BE2C (cell line): ENCODE measurements around the gene SLC66A2.

Experiments used
- DNase-seq: peaks from one replicate; pipeline ENCODE4 v3.0.0-alpha.2; 2020
- H3K27me3 ChIP-seq: fragments of 250-450 bp; sonication (Bioruptor Pico); 2 replicates; pipeline ENCODE4 v1.5.1; 2020; ENCODE audit warnings: mild to moderate bottlenecking
- H3K36me3 ChIP-seq: fragments of 250-450 bp; sonication (Bioruptor Pico); 2 replicates; pipeline ENCODE4 v1.5.1; 2020; ENCODE audit warnings: mild to moderate bottlenecking
- H3K4me1 ChIP-seq: fragments of 250-450 bp; sonication (Bioruptor Pico); 2 replicates; pipeline ENCODE4 v1.5.1; 2020
- H3K4me3 ChIP-seq: 2 replicates; pipeline ENCODE4 v1.5.1; 2011; ENCODE audit warnings: low read depth, low read length
- H3K9me3 ChIP-seq: fragments of 250-450 bp; sonication (Bioruptor Pico); 2 replicates; pipeline ENCODE4 v1.5.1; 2020
- TF ChIP-seq, protein P1 (sequence below): IDR thresholded peaks from 2 replicates; pipeline ENCODE4 v1.5.1; 2012; ENCODE audit warnings: mild to moderate bottlenecking, low read depth, low read length

Gene SLC66A2

GRCh38 chr18:79988071-79988450, 36.6 kb upstream of the SLC66A2 start:
- Histone ChIP-seq H3K4me1 (no peaks in the 10 kb centered on the region), H3K36me3 (peaks cover 4% of the 10 kb centered on the region; the same call in 1 of the 2 replicates), H3K9me3 (no peaks in the 10 kb centered on the region), H3K27me3 (no peaks in the 10 kb centered on the region), H3K4me3 (peak overlapping the region; percentile 84)
- peak; percentile 54 for DNase-seq
- TF ChIP-seq, protein P1, sequence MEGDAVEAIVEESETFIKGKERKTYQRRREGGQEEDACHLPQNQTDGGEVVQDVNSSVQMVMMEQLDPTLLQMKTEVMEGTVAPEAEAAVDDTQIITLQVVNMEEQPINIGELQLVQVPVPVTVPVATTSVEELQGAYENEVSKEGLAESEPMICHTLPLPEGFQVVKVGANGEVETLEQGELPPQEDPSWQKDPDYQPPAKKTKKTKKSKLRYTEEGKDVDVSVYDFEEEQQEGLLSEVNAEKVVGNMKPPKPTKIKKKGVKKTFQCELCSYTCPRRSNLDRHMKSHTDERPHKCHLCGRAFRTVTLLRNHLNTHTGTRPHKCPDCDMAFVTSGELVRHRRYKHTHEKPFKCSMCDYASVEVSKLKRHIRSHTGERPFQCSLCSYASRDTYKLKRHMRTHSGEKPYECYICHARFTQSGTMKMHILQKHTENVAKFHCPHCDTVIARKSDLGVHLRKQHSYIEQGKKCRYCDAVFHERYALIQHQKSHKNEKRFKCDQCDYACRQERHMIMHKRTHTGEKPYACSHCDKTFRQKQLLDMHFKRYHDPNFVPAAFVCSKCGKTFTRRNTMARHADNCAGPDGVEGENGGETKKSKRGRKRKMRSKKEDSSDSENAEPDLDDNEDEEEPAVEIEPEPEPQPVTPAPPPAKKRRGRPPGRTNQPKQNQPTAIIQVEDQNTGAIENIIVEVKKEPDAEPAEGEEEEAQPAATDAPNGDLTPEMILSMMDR, result no peak

DNA sequence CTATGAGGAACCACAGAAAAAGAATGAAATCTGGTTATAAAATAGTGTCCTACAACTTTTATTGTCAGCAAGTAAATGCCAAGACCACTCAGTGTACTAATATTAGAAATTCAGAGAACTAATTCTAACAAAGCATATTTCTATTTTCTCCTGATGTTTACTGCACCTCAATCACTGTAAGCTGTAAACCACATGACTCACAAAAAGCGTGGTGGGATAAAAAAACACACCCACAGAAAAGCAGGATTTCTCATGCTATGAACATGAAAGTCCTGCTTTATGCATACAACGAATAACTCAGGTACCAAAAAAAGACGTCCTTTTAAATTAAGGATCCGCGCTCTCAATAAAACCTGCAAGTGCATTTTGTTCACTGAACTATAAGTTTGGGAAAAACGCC, 36.1 kb upstream of the SLC66A2 start:
- TF ChIP-seq, protein P1, result no peak
- no peaks in the 10 kb centered on the region for H3K4me1 ChIP-seq
- peaks cover 4% of the 10 kb centered on the region; the same call in 1 of the 2 replicates for H3K36me3 ChIP-seq
- H3K4me3 ChIP-seq, result peak overlapping the region; percentile 84
- no peak for DNase-seq
- H3K27me3 ChIP-seq, result no peaks in the 10 kb centered on the region
- H3K9me3 ChIP-seq, result no peaks in the 10 kb centered on the region

GRCh38 chr18:79986726-79987125, 35.3 kb upstream of the SLC66A2 start:
- Histone ChIP-seq H3K9me3 (no peaks in the 10 kb centered on the region), H3K4me3 (peak overlapping the region; percentile 84)
- TF ChIP-seq, protein P1, result no peak

DNA sequence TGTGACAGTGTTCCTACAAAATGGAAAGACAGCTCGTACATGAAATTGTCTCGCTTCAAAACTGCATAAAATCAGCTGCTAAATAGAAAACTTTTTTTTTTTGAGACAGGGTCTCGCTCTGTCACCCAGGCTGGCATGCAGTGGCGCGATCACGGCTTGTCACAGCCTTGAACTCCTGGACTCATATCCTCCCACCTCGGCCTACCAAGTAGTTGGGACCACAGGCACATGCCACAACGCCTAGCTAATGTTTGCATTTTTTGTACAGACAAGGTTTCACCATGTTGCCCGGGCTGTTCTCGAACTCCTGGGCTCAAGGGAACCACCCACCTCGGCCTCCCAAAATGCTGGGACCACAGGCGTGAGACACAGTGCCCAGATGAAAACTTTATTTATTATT, 33.7 kb upstream of the SLC66A2 start:
- Histone ChIP-seq H3K9me3 (no peaks in the 10 kb centered on the region), H3K4me3 (no peak overlapping the region), H3K4me1 (no peaks in the 10 kb centered on the region), H3K36me3 (peaks cover 4% of the 10 kb centered on the region; the same call in 1 of the 2 replicates), H3K27me3 (no peaks in the 10 kb centered on the region)
- DNase-seq, result no peak
- TF ChIP-seq, protein P1, result no peak

More at GRCh38 chr18:79986726-79987125, 35.3 kb upstream of the SLC66A2 start:
- peaks cover 4% of the 10 kb centered on the region; the same call in 1 of the 2 replicates for H3K36me3 ChIP-seq
- H3K27me3 ChIP-seq, result no peaks in the 10 kb centered on the region
- no peak for DNase-seq
- H3K4me1 ChIP-seq, result no peaks in the 10 kb centered on the region

GRCh38 chr18:79983793-79984192, 32.3 kb upstream of the SLC66A2 start:
- Histone ChIP-seq H3K9me3 (no peaks in the 10 kb centered on the region), H3K4me3 (no peak overlapping the region), H3K36me3 (peaks cover 4% of the 10 kb centered on the region; the same call in 1 of the 2 replicates), H3K4me1 (no peaks in the 10 kb centered on the region), H3K27me3 (no peaks in the 10 kb centered on the region)
- DNase-seq, result no peak
- TF ChIP-seq, protein P1, result no peak

- no peak for DNase-seq
- no peaks in the 10 kb centered on the region for H3K4me1 ChIP-seq
- no peaks in the 10 kb centered on the region for H3K9me3 ChIP-seq
- TF ChIP-seq, protein P1, result no peak
- no peaks in the 10 kb centered on the region for H3K27me3 ChIP-seq
- H3K4me3 ChIP-seq, result no peak overlapping the region
- peaks cover 4% of the 10 kb centered on the region; the same call in 1 of the 2 replicates for H3K36me3 ChIP-seq
Measured at GRCh38 chr18:79983253-79983652, 31.8 kb upstream of the SLC66A2 start.
